Dermis microvascular lymphatic vessel endothelial cell (primary cell): ENCODE measurements around the gene MOGAT3. TPM values are rescaled to one million over a fixed set of nuclear protein-coding genes. Genes with fewer than 3 reads are reported as not detected.

Source experiments
- DNase-seq, 2 donors: peaks; one replicate each; pipeline versions ENCODE4 v3.0.0 to v3.0.0-alpha.2; 2010; ENCODE audit warnings: low read depth in 2 of 2
- total RNA-seq: library from RNA; depleted of rRNA; stranded (reverse); fragments of >200 nt; gene quantifications from 2 replicates; pipeline ENCODE4 v1.2.1, GENCODE V29; 2014

MOGAT3 gene
- total RNA-seq, 1 donor from 2014 or later = not detected

DNA sequence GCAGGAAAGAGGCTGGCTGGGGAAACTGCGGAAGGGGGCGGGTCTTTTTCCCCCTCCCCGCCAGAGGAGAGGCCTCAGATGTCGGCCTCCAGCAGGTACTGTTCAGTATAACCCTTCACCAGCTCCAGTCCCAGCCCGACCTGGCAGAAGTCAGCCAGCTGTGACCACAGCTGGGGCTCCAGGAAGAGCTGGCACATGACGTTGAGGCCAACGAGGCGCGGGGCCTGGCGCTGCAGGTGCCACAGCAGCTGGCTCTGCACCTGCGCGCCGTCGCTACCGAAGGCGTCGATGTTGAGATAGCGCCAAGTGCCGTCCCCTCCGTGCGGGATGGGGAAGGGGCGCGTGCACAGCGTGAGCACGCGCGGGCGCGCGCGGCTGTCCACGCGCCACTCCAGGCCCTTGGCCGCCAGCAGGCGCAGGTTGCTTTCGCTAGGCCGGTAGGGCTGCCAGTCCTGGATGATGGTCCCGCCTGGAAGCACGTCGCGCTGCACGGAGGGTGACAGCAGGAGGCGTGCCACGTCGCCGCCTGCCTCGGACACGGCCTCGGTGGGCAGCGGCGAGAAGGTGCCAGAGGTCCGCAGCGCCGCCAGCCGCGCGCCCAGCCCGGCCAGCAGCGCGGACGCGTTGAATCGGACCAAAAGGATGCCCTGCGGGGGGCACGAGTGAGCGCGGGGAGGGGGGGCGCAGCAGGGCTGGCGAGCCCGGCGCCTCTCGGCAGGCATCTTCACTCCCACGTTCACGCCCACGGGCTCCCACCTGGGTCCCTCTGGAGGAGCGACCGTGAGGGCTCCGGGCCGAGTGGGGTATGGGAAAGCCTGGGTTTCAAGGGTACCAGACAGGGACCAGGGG is 28.6 kb downstream of the MOGAT3 start:
- no peak for DNase-seq

DNA sequence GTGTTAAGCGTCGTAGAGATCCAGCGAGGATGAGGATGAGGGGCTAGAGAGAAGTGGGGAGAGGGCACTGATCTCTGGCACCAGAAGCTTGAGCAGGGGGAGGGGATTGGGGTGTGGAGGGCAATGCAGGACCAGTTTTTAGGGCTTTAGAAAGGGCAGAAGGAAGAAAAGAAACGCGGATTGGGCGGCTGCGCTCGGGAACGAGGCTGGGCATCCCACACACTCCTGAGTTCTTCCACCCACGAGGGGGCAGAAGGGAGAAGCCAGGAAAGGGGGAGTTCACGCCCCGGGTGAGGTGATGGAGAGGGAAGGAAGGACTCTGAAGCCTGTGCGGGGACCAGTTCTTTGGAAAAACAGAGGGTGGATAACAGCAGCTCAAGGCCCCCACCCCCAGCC is 29.4 kb downstream of the MOGAT3 start:
- DNase-seq = no peak

DNA sequence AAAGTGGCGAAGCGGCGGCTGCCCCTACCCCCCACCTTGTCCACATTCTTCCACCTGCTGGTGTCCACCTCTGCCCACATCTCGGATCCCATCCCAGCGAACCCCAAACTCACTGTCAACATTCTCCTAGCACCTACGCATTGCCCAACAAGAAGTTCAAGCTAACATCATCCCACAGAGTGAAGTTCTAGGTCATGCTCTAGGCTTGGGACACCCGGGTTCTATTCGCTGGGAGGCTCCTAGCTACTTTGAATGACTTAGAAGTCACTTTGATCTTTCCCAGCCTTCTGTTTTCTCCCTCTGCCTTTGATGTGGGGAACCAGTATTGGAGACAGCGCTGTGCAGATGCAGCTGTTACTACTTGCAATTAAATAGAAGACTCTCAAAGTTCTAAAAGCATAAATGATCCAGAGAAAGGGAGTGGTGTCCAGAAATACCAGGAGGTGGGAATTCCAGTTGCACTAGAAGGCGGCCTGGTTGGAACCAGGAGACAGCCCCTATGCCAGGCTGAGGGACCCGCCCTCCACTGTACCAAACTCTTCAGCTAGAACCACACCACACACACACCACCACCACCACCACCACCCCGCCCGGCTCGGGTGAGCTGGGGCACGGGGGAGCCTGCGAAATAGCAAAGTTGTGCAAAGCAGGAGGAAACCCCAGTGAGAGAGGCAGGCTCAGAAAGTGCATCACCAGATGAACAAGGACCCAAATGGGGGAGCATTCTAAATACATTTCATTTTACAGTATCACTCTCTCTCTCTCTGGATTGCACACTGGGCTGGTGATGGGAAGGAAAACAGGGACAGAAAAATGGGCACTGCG is 30.0 kb downstream of the MOGAT3 start:
- no peak for DNase-seq

DNA sequence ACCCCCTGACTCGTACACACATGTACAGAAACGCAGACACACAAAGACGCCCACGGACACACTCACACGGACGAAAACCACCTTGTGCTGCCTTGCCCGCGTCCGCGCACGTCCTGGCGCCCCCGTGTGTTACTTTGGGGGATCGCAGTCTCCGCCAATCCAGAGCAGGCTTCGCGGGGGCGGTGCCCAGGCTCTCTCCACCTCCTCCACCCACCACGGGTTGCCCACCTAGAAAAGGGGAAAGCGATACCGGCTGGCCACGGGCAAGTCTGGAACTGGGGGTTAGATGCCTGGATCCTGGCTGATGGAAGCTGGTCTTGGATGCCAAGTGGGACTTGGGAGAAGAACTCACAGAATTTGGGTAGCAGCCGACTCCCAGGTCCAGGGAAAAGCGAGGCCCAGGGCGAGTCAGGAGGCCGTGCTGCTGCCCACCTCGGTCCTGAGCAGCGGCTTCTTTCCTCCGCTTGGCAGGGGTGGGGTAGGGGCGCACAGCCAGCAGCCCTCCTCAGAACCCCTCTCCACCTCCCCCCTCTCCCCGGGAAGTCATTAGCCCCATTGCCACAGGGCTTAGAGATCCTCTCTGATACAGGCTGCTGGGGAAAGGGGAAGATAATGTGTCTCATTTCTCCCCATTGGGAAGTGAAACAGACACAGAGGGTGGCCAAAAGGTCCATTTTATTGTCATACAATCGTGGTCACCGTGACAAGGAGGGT is 30.8 kb downstream of the MOGAT3 start:
- DNase-seq = peak in 1 of 2 donors; percentile 65

DNA sequence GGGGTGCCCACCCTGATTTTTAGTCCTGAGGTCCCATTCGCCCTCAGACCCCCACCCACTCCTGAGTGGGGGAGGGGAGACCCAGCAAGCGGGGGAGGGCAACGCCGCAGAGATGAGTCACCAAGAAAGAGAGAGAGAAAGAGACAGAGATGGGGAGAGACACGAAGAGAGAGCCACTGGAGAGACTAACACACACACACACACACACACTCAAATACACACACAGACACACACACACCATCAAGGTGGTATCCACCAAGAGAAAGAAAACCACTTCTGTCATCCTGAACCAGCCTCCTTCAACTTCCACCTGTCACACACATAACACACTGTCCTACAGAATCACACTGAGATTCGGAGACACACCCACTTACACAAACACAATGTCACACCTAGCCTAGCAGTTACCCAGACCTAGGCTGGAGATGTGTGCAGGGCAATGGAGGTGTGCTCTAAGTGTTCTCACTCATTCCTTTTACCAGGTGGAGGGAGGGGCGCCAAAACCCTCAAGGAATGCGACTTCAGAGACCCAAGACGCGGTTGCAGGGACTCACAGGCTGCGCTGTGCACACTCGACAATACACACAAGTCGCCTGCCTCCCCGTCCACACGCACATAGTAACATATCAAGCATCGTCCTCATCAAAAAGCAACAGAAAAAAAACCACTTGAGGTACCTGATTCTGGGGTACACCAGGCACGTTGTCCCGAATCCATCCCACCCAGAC is 31.6 kb downstream of the MOGAT3 start:
- DNase-seq = no peak

DNA sequence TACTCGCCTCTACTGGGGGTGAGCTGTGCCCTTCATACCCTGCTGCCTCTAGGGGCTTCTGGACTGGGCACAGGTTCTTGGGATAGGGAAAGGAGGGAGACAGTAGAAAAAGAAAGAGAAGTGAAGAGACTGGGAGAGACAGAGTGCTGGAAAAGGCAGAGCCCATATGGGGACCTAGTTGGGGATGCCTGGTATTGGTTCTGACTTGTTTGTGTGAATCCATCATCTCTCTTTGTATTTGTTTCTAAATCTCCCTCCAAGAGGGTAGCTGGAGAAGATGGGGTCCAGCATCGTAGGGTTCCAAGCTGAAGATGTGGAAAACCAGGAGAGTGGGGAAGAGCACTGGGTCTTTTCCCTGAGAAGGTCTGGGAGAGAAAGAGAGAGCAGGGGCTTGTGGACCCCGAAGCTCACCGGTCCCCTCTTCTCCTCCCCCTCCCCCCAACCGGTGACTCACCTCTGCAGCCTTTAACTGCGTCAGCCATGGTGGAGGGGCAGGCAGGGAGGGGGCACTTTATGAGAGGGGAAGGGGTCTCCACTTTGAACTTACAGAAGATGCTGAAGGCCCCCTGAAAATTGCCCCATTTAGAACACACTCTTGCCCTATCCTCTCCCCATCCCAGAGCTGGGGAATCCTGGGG is 32.3 kb downstream of the MOGAT3 start:
- no peak for DNase-seq

DNA sequence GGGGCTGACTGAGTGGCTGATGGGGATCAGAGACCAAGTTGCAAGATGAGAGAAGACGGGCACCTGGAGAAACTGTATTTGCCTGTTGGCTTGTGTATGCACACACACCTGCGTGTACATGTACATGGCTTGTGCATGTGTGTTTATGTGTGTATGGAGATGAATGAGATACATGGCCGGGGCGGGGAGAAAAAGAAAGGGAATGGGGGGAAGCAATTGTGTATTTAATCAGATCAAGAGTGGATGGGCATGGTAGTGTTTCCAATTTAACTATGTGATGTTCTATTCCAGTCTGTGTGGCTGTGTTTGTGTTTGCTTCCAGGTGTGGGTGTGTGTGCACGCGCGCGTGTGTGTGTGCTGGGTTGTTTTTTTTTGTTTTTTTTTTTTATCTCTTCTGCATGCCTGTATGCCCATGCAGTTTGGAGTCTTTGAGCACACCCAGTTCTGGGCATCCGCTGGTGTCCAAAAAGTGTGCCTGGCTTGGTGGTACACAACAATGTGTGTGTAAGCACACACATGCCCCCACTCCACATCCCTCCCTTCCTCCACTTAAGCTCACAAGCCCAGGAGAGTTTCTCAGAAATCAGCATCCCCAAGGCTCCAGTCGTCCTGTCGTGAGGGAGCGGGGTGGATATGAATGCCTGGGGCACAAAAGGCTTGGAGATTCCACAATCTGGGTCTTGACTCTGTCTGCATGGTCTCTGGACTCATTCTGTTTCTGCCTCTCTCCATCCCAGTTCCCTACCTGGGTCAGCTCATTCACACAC is 33.0 kb downstream of the MOGAT3 start:
- no peak for DNase-seq

DNA sequence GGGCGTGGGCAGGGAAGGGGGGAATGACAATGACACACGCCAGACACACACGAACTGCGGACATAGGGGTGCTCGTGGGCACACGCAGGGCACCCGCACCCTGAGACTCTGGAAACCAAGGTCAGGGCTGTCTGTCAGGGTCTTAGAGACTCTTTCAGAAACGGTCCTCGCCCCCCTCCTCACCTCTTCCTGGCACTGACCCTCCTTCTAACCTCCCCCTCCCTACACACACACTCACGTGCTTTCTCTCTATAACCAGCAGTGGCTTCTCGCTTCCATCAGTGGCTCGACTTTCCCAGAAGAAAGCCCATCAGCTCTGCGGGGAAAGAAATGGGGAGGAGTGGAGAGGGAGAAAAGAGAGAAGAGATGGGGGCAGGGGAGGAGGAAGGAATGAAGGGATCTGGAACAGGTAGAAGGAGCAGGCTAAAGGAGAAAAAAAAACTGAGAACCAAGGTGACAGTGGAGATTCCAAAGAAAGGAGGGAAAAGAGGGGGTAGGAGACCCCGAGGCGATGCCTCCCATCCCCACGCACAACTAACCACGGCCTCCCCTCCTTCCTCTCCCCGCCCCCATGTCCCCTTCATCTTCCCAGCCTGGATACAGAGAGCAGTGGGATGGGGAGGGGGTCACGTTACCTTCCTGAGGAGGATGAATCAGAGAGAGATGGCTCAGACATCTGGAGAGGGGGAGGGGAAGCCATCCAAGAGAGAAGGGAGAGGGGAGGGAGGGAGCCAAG is 33.8 kb downstream of the MOGAT3 start:
- DNase-seq = no peak

DNA sequence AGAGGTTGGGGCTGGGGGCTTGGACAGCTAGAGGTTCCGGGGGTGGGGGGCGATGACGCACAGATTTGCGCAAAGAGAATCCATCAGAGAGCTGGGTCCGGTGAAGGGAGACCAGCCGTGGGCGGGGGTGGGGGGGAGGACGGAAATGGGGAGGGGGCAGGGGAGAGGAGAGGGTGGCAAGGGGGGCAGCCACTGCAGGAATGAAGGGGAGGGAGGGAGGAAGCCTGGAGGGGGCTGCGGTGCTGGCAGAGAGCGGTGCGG is 34.3 kb downstream of the MOGAT3 start:
- DNase-seq = no peak

DNA sequence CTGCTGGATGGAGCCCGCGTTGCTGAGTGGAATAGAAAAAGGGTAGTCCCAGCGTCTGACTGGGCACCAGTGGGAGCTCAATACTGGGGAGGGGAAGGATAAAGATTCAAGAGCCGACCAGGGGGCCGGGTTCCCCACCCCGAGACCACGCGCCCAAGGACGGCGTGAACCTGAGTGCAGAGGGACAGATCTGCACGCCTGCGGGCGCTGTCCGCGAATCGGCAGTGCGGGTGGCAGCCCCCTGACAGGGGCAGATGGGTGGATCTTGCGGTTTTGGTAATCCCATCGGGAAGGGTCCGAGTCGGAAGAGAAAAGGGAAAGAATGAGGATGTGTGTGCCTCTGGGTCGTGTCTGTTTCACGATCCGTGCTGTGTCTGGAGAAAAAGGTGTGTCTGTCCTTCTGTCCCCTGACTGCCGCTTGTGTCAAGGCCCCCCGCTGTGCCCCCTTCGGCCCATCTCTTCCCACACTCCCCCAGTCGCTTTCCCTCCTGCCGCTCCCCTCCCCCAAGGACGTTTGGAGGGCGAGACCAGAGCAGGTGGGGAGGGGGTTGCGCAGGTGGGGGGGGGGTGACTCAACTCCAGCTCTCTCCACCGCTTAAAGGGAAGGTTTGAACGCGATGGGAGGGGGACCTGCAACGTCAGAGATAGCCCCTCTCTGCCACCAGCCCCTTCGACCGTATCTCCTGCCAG is 34.7 kb downstream of the MOGAT3 start:
- no peak for DNase-seq

DNA sequence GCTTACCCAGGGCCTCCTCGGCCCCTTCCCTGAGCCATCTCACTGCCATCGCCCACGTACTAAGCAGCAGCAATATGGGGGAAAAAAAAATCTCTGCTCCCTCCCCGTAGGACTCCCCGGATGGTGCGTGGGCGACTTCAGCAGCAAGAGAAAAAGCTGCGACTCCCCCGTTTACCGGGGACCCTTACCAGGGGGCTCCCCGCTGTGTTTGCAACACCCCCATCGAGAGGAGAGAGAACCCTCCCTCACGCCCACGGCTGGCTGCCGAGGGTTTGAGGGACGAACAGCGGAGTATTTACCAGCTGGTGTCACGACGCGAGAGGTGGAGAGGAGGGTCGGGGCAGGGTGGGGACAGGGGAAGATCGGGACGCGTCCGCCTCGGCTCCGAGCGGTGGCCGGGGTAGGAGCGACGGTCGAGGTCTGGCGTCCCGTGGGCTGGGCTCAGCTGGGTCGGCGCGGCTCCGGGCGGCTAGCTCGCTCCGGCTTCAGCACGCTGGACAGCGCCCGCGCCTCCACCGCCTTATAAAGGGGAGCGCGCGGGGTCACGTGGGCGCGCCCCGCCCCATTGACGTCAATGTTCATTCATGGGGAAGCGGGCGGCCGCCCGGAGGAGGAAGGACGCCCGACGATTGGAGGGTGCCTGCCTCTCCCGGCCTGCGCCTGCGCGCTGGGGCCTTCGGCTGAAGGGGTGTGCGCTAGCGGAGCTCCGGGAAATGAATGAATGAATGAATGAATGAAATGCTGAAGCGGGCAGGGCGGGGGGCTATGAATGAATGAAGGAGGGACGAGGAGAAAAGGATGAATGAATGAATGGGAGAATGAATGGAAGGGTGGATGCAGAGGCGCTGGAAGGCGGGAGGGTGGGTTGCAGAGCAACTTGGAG is 35.5 kb downstream of the MOGAT3 start, which contains the start of gene VGF:
VGF (minus strand) TSS at position 495 of the 883 bp plus-strand sequence. CDS start 726 bp downstream, outside the sequence.
- DNase-seq = peak; percentile 70 to 93

DNA sequence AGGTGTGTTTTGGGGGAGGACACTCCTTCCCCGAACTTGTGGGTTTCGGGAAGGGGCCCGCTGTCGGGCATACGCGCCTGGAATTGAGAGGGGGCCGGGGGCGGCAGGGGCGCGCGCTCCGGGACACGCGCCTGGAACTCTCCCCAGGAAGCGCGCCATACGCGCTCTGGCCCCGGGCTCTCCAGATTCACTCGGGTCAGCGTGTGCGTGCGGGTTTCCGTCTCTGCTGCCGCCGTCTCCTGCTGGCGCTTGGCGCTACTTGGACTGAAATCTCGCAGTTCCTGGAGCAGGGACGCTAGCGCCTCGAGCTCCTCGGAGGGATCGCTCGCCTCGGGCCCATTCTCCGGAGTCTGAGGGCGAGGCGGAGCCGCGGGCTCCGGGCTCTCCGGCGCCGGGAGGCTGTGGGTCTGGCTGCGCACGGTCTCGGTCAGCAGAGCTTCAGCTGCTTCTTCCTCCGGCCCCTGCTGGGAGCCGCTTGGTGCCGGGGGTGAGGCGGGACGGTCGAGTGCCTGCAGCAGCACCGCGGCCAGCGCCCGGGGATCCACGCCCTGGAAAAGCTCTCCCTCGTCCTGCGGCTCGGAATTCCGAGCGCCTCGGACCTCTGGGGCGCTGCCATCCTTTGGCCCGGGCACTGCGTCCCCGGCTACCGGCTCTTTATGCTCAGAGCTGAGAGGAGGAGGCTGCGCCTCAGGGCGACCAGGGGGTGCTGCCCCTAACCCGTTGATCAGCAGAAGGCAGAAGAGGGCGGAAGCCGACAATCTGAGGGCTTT is 36.6 kb downstream of the MOGAT3 start:
- DNase-seq = peak in 1 of 2 donors; percentile 60

DNA sequence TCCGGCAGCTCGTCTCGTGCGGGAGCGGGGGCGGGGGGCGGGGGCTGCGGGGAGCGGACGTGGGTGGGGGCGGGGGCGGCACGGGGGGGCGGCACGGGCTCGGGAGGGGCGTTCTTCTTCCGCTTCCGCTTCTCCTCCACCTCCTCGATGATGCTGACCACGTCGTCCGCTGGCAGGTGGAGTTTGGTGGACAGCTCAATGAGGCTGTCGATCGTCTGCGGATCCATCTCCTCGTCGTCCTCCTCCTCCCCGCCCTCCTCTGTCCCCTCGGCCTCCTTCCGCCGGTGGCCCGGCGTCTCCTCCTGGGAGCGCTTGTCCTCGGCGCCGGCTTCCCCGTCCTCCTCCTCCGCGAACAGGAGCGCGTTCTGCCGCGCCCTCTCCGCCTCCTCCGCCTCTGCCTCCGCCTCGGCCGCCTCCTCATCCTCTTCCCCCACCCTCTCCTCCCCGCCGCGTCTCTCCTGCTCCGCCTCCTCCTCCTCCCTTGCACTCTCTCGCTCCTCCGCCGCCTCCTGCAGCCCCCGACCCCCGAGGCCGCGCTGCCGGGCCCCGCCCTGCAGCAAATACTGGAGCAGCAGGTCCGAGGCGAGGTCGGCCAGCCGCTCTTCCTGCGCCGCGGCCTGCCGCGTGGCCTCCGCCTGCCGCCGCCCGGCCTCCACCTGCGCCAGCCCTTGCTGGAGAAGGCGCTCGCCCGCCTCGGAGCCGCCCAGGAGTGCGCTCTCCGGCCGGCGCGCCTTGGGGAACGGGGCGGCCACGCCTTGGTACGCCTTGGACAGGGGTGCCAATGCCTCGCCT is 37.4 kb downstream of the MOGAT3 start:
- DNase-seq = no peak

DNA sequence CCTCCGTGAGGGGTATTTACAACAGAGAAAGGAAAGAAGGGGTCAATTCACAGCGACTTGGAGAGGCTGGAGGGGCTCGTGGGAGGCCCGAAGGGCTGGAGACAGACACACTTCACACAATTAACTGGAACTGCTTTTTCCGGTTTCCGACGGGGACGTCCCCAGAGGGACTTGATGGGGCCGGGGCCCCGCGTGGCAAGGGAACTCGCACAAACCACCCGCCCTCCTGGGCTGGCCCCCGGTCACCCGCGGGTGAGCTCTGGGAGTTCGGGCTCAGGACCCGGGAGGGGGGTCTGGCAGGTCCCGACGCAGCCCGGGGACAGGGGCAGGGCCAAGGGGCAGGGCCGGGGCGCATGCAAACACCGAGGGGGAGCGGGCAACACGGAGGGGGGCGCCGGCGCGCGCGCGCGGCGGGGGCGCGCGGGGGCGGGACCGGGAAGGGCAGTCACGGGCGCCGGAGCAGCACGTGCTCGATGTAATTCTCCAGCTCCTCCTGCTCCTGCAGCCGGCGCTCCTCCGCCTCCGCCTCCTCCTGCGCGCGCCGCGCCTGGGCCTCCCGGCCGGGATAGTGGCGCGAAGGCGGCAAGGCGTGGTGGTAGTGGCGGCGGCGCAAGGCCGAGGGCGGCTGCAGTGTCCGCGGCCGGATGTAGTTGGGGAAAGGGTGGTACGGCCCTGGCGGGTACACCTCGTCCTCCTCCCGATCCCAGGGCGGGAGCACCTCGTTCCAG is 38.1 kb downstream of the MOGAT3 start:
- DNase-seq = peak in 1 of 2 donors; percentile 52

DNA sequence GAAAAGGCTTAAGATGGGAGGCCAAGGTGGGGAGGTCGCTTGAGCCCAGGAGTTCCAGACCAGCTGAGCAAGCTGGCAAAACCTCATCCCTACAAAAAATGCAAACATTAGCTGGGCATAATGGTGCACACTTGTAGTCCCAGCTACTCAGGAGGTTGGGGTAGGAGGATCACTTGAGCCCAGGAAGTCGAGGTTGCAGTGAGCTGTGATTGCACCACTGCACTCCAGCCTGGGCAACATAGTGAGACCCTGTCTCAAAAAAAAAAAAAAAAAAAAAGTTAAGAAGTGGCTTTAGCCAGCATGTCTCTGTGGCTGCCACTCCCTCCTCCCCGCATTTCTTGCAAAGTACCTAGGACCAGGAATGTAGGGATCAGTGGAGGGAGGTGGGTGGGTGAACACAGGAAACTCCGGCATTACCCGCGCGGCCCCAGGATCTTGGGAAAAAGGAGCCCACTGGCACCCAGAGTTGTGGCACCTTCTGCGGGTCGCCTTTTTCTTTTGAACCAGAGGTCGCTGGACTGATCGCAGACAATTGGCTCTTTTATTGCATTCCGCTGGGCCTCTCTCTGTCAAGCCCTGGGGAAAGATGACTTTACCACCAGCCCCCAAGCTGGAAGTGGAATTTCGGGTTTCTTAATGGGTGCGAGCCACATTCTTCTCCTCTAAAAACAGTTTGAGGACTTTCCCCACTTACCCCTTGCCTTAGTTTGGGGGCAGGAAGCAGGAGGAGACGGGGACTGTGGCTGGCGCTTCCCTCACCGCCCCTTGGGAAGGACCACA is 39.0 kb downstream of the MOGAT3 start:
- no peak for DNase-seq
